Activated naive CD8-positive, alpha-beta T cell treated with anti-CD3 and anti-CD28 coated beads for 36 hours (primary cell): ENCODE results near the gene EGFLAM. TPM values are rescaled to one million over a fixed set of nuclear protein-coding genes. Genes with fewer than 3 reads are reported as not detected.
A peak's percentile ranks its signal among the peaks of the same experiment; 100 is the strongest.

Experiments
- DNase-seq: peaks from one replicate; pipeline ENCODE4 v3.0.0; 2021
- H3K27ac Mint-ChIP-seq: one replicate; pipeline ENCODE4 v1.8.0; 2022; ENCODE audit warnings: mild to moderate bottlenecking, moderate library complexity, mixed read lengths
- H3K27me3 Mint-ChIP-seq: one replicate; pipeline ENCODE4 v1.8.0; 2022; ENCODE audit warnings: mild to moderate bottlenecking, mixed read lengths
- H3K36me3 Mint-ChIP-seq: one replicate; pipeline ENCODE4 v1.8.0; 2021; ENCODE audit warnings: mild to moderate bottlenecking, mixed read lengths
- H3K4me1 Mint-ChIP-seq: one replicate; pipeline ENCODE4 v1.8.0; 2021; ENCODE audit warnings: mixed read lengths
- H3K4me3 Mint-ChIP-seq: one replicate; pipeline ENCODE4 v1.8.0; 2022; ENCODE audit warnings: mild to moderate bottlenecking, moderate library complexity, mixed read lengths
- H3K9me3 Mint-ChIP-seq: one replicate; pipeline ENCODE4 v1.8.0; 2022; ENCODE audit warnings: mixed read lengths
- total RNA-seq, 2 experiments: library from RNA; stranded (reverse); gene quantifications; one replicate each; pipeline ENCODE4 v1.2.3, GENCODE V29; 2021

The EGFLAM gene
- total RNA-seq, 2 experiments from 2014 or later: not detected

- Mint-ChIP-seq H3K36me3 (no peaks in the 10 kb centered on the region), H3K9me3 (no peaks in the 10 kb centered on the region), H3K27me3 (peaks cover 89% of the 10 kb centered on the region), H3K27ac (no peak overlapping the region), H3K4me1 (peaks cover 6% of the 10 kb centered on the region), H3K4me3 (no peak overlapping the region)
- no peak for DNase-seq
Observed at GRCh38 chr5:38446029-38446522, 187.7 kb downstream of the EGFLAM start.

- no peaks in the 10 kb centered on the region for H3K36me3 Mint-ChIP-seq
- no peak overlapping the region for H3K27ac Mint-ChIP-seq
- H3K4me1 Mint-ChIP-seq: peaks cover 5% of the 10 kb centered on the region
- H3K4me3 Mint-ChIP-seq: no peak overlapping the region
- H3K9me3 Mint-ChIP-seq: no peaks in the 10 kb centered on the region
- no peak for DNase-seq
- H3K27me3 Mint-ChIP-seq: peaks cover 89% of the 10 kb centered on the region
Observed at GRCh38 chr5:38447056-38447455, 188.7 kb downstream of the EGFLAM start.

GRCh38 chr5:38447786-38448185 is 189.4 kb downstream of the EGFLAM start:
- H3K4me3 Mint-ChIP-seq: no peak overlapping the region
- no peaks in the 10 kb centered on the region for H3K9me3 Mint-ChIP-seq
- peaks cover 93% of the 10 kb centered on the region for H3K27me3 Mint-ChIP-seq
- no peaks in the 10 kb centered on the region for H3K36me3 Mint-ChIP-seq
- DNase-seq: no peak
- peaks cover 12% of the 10 kb centered on the region for H3K4me1 Mint-ChIP-seq
- H3K27ac Mint-ChIP-seq: no peak overlapping the region

GRCh38 chr5:38448568-38449350 is 190.4 kb downstream of the EGFLAM start:
- Mint-ChIP-seq H3K4me1 (peaks cover 22% of the 10 kb centered on the region), H3K9me3 (no peaks in the 10 kb centered on the region), H3K36me3 (no peaks in the 10 kb centered on the region), H3K4me3 (no peak overlapping the region), H3K27me3 (peaks cover 91% of the 10 kb centered on the region), H3K27ac (no peak overlapping the region)
- no peak for DNase-seq

- H3K9me3 Mint-ChIP-seq: no peaks in the 10 kb centered on the region
Observed at GRCh38 chr5:38450627-38451026, 192.3 kb downstream of the EGFLAM start.

GRCh38 chr5:38451074-38451725 is 192.8 kb downstream of the EGFLAM start:
- Mint-ChIP-seq H3K27me3 (peaks cover 96% of the 10 kb centered on the region), H3K36me3 (no peaks in the 10 kb centered on the region), H3K4me1 (peaks cover 26% of the 10 kb centered on the region), H3K27ac (no peak overlapping the region), H3K9me3 (no peaks in the 10 kb centered on the region), H3K4me3 (no peak overlapping the region)
- no peak for DNase-seq

More at GRCh38 chr5:38450627-38451026, 192.3 kb downstream of the EGFLAM start:
- no peak overlapping the region for H3K4me3 Mint-ChIP-seq
- peaks cover 96% of the 10 kb centered on the region for H3K27me3 Mint-ChIP-seq
- H3K4me1 Mint-ChIP-seq: peaks cover 26% of the 10 kb centered on the region
- no peak overlapping the region for H3K27ac Mint-ChIP-seq
- H3K36me3 Mint-ChIP-seq: no peaks in the 10 kb centered on the region
- DNase-seq: no peak

- Mint-ChIP-seq H3K4me1 (peaks cover 26% of the 10 kb centered on the region), H3K27ac (no peak overlapping the region), H3K27me3 (peaks cover 96% of the 10 kb centered on the region), H3K9me3 (no peaks in the 10 kb centered on the region), H3K36me3 (no peaks in the 10 kb centered on the region), H3K4me3 (peak overlapping the region; percentile 30)
- DNase-seq: no peak
Observed at GRCh38 chr5:38452201-38452600, 193.8 kb downstream of the EGFLAM start.

GRCh38 chr5:38453506-38453905 is 195.1 kb downstream of the EGFLAM start:
- no peak overlapping the region for H3K27ac Mint-ChIP-seq
- H3K4me1 Mint-ChIP-seq: peaks cover 26% of the 10 kb centered on the region
- DNase-seq: peak; percentile 57
- H3K27me3 Mint-ChIP-seq: peaks cover 94% of the 10 kb centered on the region
- no peak overlapping the region for H3K4me3 Mint-ChIP-seq
- no peaks in the 10 kb centered on the region for H3K36me3 Mint-ChIP-seq
- H3K9me3 Mint-ChIP-seq: no peaks in the 10 kb centered on the region

- Mint-ChIP-seq H3K27ac (no peak overlapping the region), H3K36me3 (no peaks in the 10 kb centered on the region), H3K27me3 (peaks cover 94% of the 10 kb centered on the region), H3K9me3 (no peaks in the 10 kb centered on the region), H3K4me3 (no peak overlapping the region), H3K4me1 (peaks cover 26% of the 10 kb centered on the region)
- DNase-seq: no peak
Observed at GRCh38 chr5:38453921-38454320, 195.6 kb downstream of the EGFLAM start.

GRCh38 chr5:38455796-38456330 is 197.5 kb downstream of the EGFLAM start:
- Mint-ChIP-seq H3K4me1 (peaks cover 23% of the 10 kb centered on the region), H3K27ac (no peak overlapping the region)

GRCh38 chr5:38456657-38457399 is 198.5 kb downstream of the EGFLAM start:
- H3K27me3 Mint-ChIP-seq: peaks cover 89% of the 10 kb centered on the region
- no peak for DNase-seq
- no peaks in the 10 kb centered on the region for H3K9me3 Mint-ChIP-seq
- H3K4me3 Mint-ChIP-seq: no peak overlapping the region
- H3K27ac Mint-ChIP-seq: no peak overlapping the region
- peaks cover 21% of the 10 kb centered on the region for H3K4me1 Mint-ChIP-seq
- H3K36me3 Mint-ChIP-seq: no peaks in the 10 kb centered on the region

More at GRCh38 chr5:38455796-38456330, 197.5 kb downstream of the EGFLAM start:
- no peaks in the 10 kb centered on the region for H3K9me3 Mint-ChIP-seq
- no peak for DNase-seq
- H3K4me3 Mint-ChIP-seq: no peak overlapping the region
- no peaks in the 10 kb centered on the region for H3K36me3 Mint-ChIP-seq
- peaks cover 94% of the 10 kb centered on the region for H3K27me3 Mint-ChIP-seq

- no peak for DNase-seq
- Mint-ChIP-seq H3K36me3 (no peaks in the 10 kb centered on the region), H3K4me1 (peaks cover 10% of the 10 kb centered on the region), H3K27ac (no peak overlapping the region), H3K9me3 (no peaks in the 10 kb centered on the region), H3K4me3 (no peak overlapping the region), H3K27me3 (peaks cover 76% of the 10 kb centered on the region)
Observed at GRCh38 chr5:38458174-38458573, 199.8 kb downstream of the EGFLAM start.

GRCh38 chr5:38462976-38463633 is 204.7 kb downstream of the EGFLAM start:
- DNase-seq: no peak
- Mint-ChIP-seq H3K4me3 (no peak overlapping the region), H3K27ac (no peak overlapping the region), H3K9me3 (no peaks in the 10 kb centered on the region), H3K36me3 (no peaks in the 10 kb centered on the region), H3K4me1 (no peaks in the 10 kb centered on the region), H3K27me3 (peaks cover 31% of the 10 kb centered on the region)

- no peak overlapping the region for H3K27ac Mint-ChIP-seq
- no peaks in the 10 kb centered on the region for H3K4me1 Mint-ChIP-seq
- H3K27me3 Mint-ChIP-seq: peaks cover 29% of the 10 kb centered on the region
- no peaks in the 10 kb centered on the region for H3K36me3 Mint-ChIP-seq
- no peak overlapping the region for H3K4me3 Mint-ChIP-seq
- DNase-seq: no peak
- no peaks in the 10 kb centered on the region for H3K9me3 Mint-ChIP-seq
Observed at GRCh38 chr5:38463634-38464521, 205.5 kb downstream of the EGFLAM start.
